H1 (cell line): ENCODE measurements around the gene MBNL1. TPM values are rescaled to one million over a fixed set of nuclear protein-coding genes. Genes with fewer than 3 reads are reported as not detected.

Source experiments
- CHD2 ChIP-seq: IDR thresholded peaks from 2 replicates; pipeline ENCODE4 v1.6.1; 2012; ENCODE audit warnings: low read length, improper control_type of control experiment
- JUN ChIP-seq: IDR thresholded peaks from 2 replicates; pipeline ENCODE4 v1.6.1; 2011; ENCODE audit warnings: low read depth, mild to moderate bottlenecking, improper control_type of control experiment, low read length
- PHF8 ChIP-seq: fragments of 200-600 bp; sonication (generic); conservative IDR thresholded peaks from 2 replicates; pipeline ENCODE4 v1.7.1; 2012; ENCODE audit warnings: low read depth, mild to moderate bottlenecking, inconsistent platforms, low read length, moderate library complexity
- TEAD4 ChIP-seq: IDR thresholded peaks from 2 replicates; pipeline ENCODE4 v1.6.1; 2012; ENCODE audit warnings: low read depth, low read length, inconsistent platforms, mixed read lengths
- polyA plus RNA-seq, 7 experiments: library from polyadenylated mRNA; depleted of rRNA in 3 of 7; stranded (reverse) in 5 of 7; unstranded in 2 of 7; fragments of >200 nt in 5 of 7; fragments of 200-250 nt in 2 of 7; gene quantifications; 1 replicate in 5 of 7; 2 replicates in 1 of 7; 4 replicates in 1 of 7; pipeline versions ENCODE4 v1.2.1 to v1.2.3, GENCODE V29; 2011 to 2013; ENCODE audit warnings: missing spikeins in 2 of 7, mixed read lengths in 2 of 7
- total RNA-seq: library from RNA; stranded (reverse); fragmentation: NEBNext Ultra II Directional; extraction: Animal tissue kit (Norgen Biotek cat#: 25700); gene quantifications from 2 replicates; pipeline ENCODE4 v1.2.1, GENCODE V29; 2021

The MBNL1 gene
- total and polyA plus RNA-seq, 2 of the 8 experiments (the other 6 are each of a cell fraction or from before 2014, with no cell fraction given) = 5.0 to 16.4 TPM

DNA sequence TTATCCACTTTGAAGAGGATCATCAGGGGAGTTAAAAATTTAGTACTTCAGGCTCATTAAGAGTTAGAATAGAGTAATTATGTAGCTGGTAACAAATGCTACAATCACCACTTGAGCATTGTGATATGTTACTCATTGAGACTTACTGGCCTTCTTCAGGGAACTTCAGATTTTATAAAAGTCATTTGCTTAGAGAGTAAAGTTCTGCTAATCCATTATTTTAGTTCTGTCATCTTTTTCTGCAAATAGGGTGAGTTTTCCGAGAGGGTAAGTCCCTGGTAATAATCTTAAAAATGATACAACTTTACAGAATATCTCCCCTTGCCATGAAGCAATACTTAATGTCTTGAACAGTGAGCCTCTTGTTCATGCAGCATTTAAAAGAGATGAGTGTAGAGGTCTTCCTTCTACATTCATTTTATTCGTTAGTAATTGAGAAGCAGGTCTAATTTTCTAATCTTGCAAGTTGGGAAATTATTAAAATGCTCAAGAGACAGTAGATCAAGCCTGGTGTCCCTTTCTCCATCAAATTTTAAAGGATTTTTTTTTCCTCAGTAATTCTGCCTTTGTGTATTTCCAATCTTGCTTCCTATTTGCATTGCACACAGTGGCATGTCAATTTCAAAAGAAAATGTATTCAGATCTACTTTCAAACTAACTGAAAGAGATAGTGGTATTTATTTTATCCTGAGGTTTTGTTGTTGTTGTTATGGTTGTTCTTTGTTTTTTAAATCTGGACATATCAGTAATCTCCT, 52.6 kb downstream of the MBNL1 start (continued):
- no peak for TF ChIP-seq TEAD4
- TF ChIP-seq PHF8 = no peak
- TF ChIP-seq JUN = no peak
- TF ChIP-seq CHD2 = no peak
- TF ChIP-seq, all 59 proteins: peak for 0
